Stimulated activated naive CD4-positive, alpha-beta T cell treated with Interleukin-2 at 50 U/mL for 16 hours (primary cell): Measurements from ENCODE around the gene ELL.

Source experiments
- DNase-seq: peaks from one replicate; lab custom pipeline; 2025; lab: John Stamatoyannopoulos, UW

The ELL gene

DNA sequence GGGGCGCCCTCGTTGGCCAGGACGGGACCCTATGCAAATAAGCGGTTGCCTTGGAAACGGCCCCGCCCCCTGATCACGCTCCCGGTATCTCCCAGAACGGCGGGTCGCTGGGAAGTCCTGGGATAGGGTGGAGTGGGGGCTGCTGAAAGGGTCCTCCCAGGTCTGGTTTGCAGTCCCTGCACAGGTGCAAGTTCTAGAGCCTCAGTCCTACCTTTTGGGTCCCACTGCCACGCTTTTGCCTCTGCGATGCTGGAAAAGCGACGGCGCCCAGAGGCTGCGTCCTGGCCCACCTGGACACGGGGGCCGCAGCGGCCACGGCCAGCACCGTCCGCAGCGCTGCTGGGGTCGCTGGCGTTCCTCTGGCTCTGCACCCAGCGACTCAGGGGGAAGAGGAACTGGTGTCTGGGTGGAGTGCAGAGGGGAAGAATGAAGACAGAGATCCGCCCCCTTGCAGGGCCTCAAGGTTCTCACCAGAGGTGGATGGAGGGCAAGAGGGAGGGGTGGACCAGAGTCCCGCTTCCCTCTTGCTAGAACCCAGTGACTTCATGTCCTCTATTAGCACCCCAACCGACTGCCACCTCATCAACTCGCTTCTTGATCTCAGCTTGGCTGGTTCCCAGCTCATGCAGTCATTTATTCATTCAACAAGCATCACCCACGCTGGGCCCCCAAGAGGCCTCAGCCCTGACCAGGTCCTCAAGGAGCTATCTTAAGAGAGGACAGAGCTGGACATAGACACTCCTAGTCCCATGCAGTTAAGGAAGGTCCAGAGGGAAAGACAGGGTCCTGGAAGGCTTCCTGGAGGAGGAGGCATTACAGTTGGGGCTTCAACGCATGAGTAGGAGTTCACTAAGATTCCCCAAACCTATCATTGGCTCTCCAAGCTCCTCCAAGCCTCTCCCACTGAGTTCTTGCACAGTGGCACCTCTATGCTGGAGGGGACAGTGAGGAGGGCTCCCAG lies 124.3 kb downstream of the ELL start, which contains the start of gene LRRC25:
TSS of gene LRRC25 (minus strand) at position 381 of the 961 bp plus-strand sequence. CDS start 659 bp downstream, outside the sequence.
- DNase-seq, result no peak

DNA sequence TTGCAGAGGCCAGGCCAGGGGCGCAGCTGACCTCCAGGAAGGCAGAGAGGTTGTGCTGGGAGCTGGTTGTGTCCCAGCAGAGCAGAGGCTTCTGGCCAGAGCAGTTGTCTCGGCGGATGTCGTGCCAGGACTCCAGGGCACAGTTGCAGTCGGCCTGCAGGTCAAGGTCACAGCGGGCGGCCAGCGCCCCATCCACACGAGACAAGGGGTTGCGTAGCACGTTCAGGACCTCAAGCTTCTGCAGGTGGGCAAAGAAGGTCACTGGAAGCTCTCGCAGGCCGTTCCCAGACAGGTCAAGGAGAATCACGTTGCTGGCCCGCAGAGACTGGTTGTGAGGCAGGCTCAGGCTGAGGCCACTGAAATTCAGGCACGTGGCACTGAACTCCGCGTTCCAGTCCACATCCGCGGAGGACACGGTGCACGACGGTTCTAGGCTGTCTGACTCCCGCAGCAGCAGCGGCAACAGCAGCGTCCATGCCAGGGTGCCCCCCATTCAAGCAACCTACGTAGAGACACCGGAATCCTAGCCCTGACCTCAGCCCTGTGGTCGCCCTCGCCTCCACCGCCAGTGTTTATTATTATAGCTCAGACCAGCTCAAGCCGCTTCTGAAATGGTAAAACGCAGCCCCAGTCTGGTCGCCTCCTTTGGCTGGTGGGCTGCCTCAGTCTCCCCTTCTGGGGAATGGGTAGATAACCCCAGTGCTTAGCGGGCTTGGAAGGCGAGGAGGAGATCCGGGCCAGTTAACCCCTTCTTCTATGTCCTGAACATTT lies 125.2 kb downstream of the ELL start:
- no peak for DNase-seq

DNA sequence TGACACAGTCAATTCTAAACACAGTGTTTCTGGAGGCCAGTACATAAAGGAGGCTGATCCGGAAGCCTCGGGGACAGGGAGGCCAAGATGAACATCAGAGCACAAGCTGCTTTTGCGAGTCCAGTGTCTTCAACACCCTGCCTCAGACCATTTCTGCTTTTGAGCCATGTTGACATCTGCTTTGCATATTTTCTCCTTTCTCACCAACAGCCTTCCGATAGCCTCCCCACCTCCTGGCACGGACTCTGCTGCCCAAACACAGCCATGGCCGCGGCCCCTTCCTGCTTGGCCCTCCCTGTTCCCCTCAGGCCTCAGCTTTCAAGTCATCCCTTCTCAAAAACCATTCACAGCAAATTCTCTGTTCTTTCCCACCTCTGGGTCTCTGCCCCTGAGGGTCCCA lies 128.0 kb downstream of the ELL start:
- DNase-seq, result no peak

DNA sequence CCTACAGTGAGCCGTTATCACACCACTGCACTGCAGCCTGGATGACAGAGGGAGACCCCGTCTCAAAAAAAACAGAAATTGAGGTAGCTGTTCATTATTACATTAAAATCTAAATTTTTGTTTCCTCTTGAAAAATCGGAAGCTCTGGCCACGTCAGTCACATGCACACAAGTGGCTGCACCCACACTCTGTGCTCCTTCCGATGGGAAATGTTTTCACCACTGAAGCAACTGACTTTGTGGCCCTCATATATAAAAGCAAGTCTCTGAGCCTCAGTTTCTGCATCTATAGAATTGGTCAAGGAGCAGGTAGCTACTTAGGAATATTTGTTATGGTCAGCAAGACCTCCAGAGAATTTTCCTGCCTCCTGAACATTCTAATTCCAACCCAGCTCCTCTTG lies 128.9 kb downstream of the ELL start:
- no peak for DNase-seq
